Measurements from ENCODE around the gene PSKH1.

PSKH1 gene

GRCh38 chr16:67868290-67868689 lies 24.8 kb upstream of the PSKH1 start:
- no peak for DNase-seq

GRCh38 chr16:67869653-67870052 lies 23.4 kb upstream of the PSKH1 start:
- DNase-seq = no peak

DNA sequence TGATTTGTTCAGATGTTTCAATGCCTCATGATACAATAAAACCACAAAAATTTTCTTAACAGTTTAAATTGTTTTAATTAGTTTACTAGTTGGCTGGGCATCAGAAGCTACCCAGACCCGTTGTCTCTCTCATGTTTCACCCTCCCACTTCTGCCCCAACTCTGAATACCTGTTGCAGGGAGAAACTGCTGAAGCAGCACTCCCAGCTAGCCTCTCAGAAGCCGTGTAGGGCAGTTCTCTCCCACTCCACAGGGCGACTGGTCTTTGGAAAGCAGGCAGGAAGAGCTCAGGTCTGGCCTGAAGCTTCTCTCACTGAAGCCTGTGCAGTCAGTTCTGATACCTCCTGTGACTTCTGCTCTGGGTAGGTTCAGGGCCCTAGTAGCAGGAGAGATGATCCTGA lies 21.8 kb upstream of the PSKH1 start:
- no peak for DNase-seq

DNA sequence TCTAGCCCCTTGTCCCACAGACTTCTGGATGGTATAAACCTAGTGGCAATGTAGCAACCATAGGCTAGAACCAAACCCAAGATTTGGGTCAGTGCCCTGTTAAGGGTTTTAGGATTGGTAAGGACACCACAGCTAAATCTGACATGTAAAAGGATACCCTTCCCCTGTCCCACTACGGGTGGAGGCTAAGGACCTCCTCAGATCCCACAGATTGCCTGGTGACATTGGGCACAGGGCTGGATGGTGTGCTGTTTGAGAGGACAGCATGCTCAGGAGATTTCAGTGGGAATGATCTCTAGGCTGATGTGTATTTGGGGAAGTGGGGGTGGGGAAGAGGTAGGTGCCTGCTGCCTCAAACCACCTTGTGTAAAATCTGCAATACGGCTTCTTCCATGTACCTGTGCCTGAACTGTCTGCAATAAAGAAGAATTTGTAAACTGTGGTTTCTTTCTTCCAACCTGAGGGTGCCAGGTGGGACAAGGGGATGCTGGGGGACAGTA lies 20.9 kb upstream of the PSKH1 start:
- DNase-seq = no peak

DNA sequence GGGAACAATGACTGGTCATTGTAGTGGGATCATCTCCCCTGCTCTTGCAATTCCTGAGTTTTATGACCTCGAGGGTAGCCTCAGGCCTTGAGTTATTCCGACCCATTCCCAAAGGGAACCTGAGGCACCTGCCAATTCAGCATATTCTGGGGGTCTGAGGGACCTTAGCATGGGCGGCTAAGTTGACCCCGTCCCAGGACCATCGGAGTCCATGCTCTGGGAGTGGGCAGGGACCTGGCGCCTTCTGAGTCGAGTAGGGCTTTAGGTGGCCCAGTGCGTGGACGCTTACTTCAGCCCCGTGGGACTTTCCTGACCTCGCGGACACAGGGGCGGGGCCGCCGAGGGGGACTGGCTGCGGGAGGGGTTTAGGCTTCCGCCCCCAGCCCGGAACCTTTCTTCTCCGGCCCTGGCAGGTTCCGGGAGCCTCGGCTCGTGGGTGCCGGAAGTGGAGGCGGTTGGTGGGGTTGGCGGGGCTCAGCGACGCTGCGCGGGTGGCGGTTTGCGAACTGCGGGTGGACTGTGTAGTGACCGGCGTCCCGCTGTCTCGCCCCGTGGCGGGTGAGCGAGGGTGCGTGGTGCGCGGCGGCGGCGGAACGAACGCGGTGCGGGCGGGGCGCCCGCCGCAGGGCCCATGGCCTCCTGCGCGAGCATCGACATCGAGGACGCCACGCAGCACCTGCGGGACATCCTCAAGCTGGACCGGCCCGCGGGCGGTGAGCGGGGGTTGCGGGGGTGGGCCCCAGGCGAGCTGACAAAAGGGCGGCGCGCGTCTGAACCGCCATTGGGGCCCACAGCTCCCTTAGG lies 20.2 kb upstream of the PSKH1 start, which contains the start of gene EDC4:
EDC4 (plus strand) TSS at position 422 of the 804 bp plus-strand sequence; CDS start at position 632, 210 bp downstream.
- DNase-seq = peak; percentile 72

GRCh38 chr16:67873435-67874370 lies 19.4 kb upstream of the PSKH1 start:
- no peak for DNase-seq

- no peak for DNase-seq
Observed at GRCh38 chr16:67874372-67874771, 18.7 kb upstream of the PSKH1 start.

GRCh38 chr16:67877064-67877463 lies 16.0 kb upstream of the PSKH1 start:
- no peak for DNase-seq

GRCh38 chr16:67878232-67878631 lies 14.8 kb upstream of the PSKH1 start:
- DNase-seq = no peak

GRCh38 chr16:67878846-67879245 lies 14.2 kb upstream of the PSKH1 start:
- no peak for DNase-seq

DNA sequence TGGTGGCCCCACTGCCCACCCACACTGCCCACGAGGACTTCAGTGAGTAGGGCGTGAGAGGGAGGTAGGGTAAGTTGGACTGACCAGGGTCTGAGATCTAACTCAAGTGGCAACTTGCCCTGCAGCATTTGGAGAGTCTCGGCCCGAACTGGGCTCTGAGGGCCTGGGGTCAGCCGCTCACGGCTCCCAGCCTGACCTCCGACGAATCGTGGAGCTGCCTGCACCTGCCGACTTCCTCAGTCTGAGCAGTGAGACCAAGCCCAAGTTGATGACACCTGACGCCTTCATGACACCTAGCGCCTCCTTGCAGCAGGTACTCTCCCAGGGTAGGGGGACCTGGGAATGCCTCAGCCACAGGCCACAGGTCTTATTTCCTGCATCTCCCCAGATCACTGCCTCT lies 13.6 kb upstream of the PSKH1 start:
- no peak for DNase-seq

DNA sequence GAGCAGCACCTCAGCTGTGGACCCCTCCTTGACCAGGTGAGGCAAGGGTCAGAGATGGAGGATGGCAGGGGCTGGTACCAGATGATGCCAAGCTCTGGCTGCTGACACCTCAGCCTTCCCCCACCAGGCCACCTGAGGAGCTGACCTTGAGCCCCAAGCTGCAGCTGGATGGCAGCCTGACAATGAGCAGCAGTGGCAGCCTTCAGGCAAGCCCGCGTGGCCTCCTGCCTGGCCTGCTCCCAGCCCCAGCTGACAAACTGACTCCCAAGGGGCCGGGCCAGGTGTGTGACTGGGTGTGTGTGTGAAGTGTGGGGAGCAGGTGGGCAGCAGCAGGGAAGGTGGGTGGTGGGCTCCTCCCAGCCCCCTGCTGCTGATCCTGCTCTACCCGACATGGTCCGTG lies 13.1 kb upstream of the PSKH1 start:
- DNase-seq = no peak

DNA sequence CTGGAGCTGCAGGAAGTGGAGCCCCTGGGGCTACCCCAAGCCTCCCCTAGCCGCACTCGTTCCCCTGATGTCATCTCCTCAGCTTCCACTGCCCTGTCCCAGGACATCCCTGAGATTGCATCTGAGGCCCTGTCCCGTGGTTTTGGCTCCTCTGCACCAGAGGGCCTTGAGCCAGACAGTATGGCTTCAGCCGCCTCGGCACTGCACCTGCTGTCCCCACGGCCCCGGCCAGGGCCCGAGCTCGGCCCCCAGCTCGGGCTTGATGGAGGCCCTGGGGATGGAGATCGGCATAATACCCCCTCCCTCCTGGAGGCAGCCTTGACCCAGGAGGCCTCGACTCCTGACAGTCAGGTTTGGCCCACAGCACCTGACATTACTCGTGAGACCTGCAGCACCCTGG lies 12.5 kb upstream of the PSKH1 start:
- DNase-seq = no peak

GRCh38 chr16:67881621-67882161 lies 11.4 kb upstream of the PSKH1 start:
- DNase-seq = no peak

GRCh38 chr16:67882374-67883145 lies 10.5 kb upstream of the PSKH1 start:
- DNase-seq = no peak

- no peak for DNase-seq
Observed at GRCh38 chr16:67883146-67883871, 9.7 kb upstream of the PSKH1 start.

DNA sequence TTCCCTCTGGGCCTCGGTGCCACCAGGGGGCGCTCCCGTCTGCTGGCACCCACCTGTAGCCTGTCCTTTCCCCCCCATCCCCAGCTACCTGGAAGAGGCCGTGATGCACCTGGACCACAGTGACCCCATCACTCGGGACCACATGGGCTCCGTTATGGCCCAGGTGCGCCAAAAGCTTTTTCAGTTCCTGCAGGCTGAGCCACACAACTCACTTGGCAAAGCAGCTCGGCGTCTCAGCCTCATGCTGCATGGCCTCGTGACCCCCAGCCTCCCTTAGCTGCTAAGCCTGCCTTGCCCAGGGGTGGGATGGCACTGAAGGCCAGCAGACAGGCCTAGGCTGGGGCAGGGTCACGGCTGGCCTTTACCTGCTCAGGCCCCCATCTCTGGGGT lies 9.2 kb upstream of the PSKH1 start:
- DNase-seq = peak; percentile 19

DNA sequence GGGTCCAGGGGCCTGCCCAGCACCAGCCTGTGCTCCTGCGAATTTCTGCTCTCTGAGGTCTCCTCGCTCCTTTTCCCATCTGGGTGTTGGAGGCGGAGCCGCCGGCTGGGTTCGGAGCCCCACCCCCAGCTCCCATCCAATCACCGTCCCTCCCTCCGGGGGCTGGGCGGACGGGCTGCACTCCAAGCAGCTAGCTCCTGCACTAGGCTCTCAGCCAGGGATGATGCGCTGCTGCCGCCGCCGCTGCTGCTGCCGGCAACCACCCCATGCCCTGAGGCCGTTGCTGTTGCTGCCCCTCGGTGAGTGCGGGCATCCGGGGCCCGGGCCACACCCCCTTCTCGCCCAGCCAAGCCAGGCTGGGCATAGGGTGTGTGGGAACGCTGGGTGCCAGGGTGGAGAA lies 8.4 kb upstream of the PSKH1 start, which contains the start of gene NRN1L:
NRN1L (plus strand) TSS at position 202 of the 400 bp plus-strand sequence; CDS start at position 221, 19 bp downstream.
- peak; percentile 89 for DNase-seq

DNA sequence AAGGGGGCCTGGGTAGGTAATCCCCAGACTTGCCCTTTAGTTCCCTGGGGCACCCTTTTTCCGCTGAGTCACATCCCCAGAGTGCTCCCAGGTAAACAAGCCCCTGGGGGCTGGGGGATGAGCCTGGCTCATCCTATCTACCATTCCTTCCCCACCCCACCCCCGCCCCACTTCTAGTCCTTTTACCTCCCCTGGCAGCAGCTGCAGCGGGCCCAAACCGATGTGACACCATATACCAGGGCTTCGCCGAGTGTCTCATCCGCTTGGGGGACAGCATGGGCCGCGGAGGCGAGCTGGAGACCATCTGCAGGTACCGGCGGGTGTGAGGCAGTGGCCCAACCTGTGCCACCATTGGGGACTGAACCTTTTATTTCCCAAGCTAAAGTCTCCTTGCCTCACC lies 7.5 kb upstream of the PSKH1 start:
- no peak for DNase-seq

DNA sequence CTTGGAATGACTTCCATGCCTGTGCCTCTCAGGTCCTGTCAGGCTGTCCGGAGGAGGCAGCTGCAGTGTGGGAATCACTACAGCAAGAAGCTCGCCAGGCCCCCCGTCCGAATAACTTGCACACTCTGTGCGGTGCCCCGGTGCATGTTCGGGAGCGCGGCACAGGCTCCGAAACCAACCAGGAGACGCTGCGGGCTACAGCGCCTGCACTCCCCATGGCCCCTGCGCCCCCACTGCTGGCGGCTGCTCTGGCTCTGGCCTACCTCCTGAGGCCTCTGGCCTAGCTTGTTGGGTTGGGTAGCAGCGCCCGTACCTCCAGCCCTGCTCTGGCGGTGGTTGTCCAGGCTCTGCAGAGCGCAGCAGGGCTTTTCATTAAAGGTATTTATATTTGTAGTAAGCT lies 7.1 kb upstream of the PSKH1 start:
- no peak for DNase-seq

- no peak for DNase-seq
Observed at GRCh38 chr16:67886387-67886786, 6.7 kb upstream of the PSKH1 start.

GRCh38 chr16:67888331-67888730 lies 4.7 kb upstream of the PSKH1 start:
- DNase-seq = no peak

All from fibroblast of skin of right biceps (primary cell).